ENCODE data around the gene DEGS2.

Gene DEGS2

DNA sequence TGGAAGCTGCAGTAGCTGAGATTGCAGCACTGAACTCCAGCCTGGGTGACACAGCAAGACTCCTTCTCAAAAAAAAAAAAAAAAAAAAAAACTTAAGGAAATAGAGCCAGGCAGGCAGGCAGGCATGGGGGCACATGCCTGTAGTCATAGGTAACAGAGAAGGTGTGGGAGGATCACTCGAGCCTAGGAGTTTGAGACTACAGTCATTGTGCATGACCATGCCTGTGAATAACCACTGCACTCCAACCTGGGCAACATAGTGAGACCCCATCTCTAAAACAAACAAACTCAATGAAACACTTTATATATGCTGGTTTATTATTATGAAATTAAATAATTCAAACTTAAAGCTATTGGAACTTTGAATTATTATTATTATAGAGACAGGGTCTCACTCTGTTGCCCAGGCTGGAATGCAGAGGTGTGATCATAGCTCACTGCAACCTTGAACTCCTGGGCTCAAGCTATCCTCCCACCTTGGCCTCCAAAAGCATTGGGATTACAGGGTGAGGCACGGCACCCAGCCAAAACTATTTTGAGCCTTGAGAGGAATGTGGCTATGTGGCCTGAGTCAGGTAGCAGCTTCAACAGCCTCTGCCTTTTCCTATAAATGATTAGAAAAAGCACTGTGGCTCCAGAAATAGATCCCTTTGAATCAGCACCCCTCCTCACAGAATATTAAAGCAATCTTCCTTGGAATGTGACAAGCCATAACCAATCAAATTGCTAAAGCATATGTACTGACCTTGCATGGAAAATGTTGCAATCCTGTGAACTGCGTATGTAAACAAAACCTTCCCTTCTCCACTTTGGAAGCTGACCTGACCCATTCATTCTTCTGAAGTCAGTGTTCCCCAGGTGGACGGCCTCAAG, 44.8 kb upstream of the DEGS2 start:
- no peak for TF ChIP-seq EZH2 (optimal IDR thresholded peaks at IDR 0.05; ENCODE audit: low read depth, low read length)
- no peak for TF ChIP-seq EZH2phosphoT487 (IDR thresholded peaks at IDR 0.05; ENCODE audit: low read length)
- TF ChIP-seq, protein P1, sequence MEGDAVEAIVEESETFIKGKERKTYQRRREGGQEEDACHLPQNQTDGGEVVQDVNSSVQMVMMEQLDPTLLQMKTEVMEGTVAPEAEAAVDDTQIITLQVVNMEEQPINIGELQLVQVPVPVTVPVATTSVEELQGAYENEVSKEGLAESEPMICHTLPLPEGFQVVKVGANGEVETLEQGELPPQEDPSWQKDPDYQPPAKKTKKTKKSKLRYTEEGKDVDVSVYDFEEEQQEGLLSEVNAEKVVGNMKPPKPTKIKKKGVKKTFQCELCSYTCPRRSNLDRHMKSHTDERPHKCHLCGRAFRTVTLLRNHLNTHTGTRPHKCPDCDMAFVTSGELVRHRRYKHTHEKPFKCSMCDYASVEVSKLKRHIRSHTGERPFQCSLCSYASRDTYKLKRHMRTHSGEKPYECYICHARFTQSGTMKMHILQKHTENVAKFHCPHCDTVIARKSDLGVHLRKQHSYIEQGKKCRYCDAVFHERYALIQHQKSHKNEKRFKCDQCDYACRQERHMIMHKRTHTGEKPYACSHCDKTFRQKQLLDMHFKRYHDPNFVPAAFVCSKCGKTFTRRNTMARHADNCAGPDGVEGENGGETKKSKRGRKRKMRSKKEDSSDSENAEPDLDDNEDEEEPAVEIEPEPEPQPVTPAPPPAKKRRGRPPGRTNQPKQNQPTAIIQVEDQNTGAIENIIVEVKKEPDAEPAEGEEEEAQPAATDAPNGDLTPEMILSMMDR (IDR thresholded peaks at IDR 0.05; ENCODE audit: low read length), result no peak
- no peaks in the 10 kb centered on the region for H3K4me1 ChIP-seq (ENCODE audit: low read length)

DNA sequence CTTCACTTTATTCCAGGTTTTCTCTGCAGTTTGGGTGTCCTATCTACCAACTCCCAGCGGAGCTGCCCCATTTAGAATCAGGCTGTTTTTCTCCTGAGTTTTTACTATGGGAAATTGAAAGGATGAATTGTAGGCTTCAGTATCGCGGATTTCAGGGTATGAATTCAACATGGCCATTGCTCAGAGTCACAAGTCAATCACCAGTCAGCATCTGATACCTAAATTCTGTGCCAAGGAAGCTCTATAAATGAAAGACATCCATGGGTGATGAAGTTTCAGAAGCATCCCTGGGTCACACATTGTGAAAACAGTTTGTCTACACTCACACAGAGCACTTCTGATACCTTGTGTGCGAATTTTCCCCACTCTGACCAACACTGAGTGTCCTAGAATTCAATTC, 43.7 kb upstream of the DEGS2 start:
- no peak overlapping the region for H2AFZ ChIP-seq (ENCODE audit: low read length)
- no peaks in the 10 kb centered on the region for H3K9me3 ChIP-seq (replicated peaks; ENCODE audit: insufficient read depth, low read length)
- TF ChIP-seq, protein P1 (IDR thresholded peaks at IDR 0.05; ENCODE audit: low read length), result no peak
- no peak for TF ChIP-seq EZH2 (optimal IDR thresholded peaks at IDR 0.05; ENCODE audit: low read depth, low read length)
- TF ChIP-seq EZH2phosphoT487 (IDR thresholded peaks at IDR 0.05; ENCODE audit: low read length), result no peak
- no peaks in the 10 kb centered on the region for H3K79me2 ChIP-seq (ENCODE audit: low read length)
- H3F3A ChIP-seq (ENCODE audit: insufficient read depth, low read length), result no peaks in the 10 kb centered on the region
- no peaks in the 10 kb centered on the region for H4K20me1 ChIP-seq (ENCODE audit: insufficient read depth, low read length)
- H3K27me3 ChIP-seq (replicated peaks; ENCODE audit: insufficient read depth, low read length), result no peaks in the 10 kb centered on the region
- H3K4me3 ChIP-seq (ENCODE audit: low read length), result no peak overlapping the region
- H3K4me1 ChIP-seq (ENCODE audit: low read length), result no peaks in the 10 kb centered on the region
- H3K9ac ChIP-seq (ENCODE audit: low read length), result no peak overlapping the region
- H3K27ac ChIP-seq (ENCODE audit: low read length), result no peak overlapping the region
- no peak overlapping the region for H3K4me2 ChIP-seq (ENCODE audit: low read depth, low read length)
- H3K9me2 ChIP-seq (replicated peaks; ENCODE audit: insufficient read depth, low read length), result no peaks in the 10 kb centered on the region
- DNase-seq, result no peak
- no peaks in the 10 kb centered on the region for H3K36me3 ChIP-seq (replicated peaks; ENCODE audit: insufficient read depth, low read length)

More for the DNA sequence above, 44.8 kb upstream of the DEGS2 start:
- H3K36me3 ChIP-seq (replicated peaks; ENCODE audit: insufficient read depth, low read length), result no peaks in the 10 kb centered on the region
- no peaks in the 10 kb centered on the region for H4K20me1 ChIP-seq (ENCODE audit: insufficient read depth, low read length)
- H3K4me2 ChIP-seq (ENCODE audit: low read depth, low read length), result no peak overlapping the region
- H3K79me2 ChIP-seq (ENCODE audit: low read length), result no peaks in the 10 kb centered on the region
- no peak overlapping the region for H3K4me3 ChIP-seq (ENCODE audit: low read length)
- H3K9ac ChIP-seq (ENCODE audit: low read length), result no peak overlapping the region
- H2AFZ ChIP-seq (ENCODE audit: low read length), result no peak overlapping the region
- no peak for DNase-seq
- H3K9me2 ChIP-seq (replicated peaks; ENCODE audit: insufficient read depth, low read length), result no peaks in the 10 kb centered on the region
- H3F3A ChIP-seq (ENCODE audit: insufficient read depth, low read length), result no peaks in the 10 kb centered on the region
- H3K9me3 ChIP-seq (replicated peaks; ENCODE audit: insufficient read depth, low read length), result no peaks in the 10 kb centered on the region
- H3K27me3 ChIP-seq (replicated peaks; ENCODE audit: insufficient read depth, low read length), result no peaks in the 10 kb centered on the region
- H3K27ac ChIP-seq (ENCODE audit: low read length), result no peak overlapping the region

DNA sequence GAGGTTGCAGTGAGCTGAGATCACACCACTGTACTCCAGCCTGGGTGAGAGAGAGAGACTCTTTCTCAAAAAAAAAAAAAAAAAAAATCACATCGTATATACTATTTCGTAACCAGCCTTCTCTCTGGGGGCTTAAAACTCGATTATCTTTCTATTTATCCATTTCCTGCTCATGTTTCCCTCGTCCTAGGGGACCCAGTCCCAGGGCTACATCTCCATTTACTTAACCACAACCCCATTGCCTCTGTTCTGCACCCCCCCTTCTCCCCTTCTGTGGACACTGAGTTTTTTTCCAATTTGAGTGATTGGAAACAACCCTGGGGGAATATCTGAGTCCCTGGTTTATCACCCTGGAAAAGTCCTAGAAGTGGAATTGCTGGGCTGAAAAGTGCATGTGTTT, 43.3 kb upstream of the DEGS2 start:
- no peaks in the 10 kb centered on the region for H3K4me1 ChIP-seq (ENCODE audit: low read length)
- H3K79me2 ChIP-seq (ENCODE audit: low read length), result no peaks in the 10 kb centered on the region
- no peaks in the 10 kb centered on the region for H3K27me3 ChIP-seq (replicated peaks; ENCODE audit: insufficient read depth, low read length)
- no peak overlapping the region for H2AFZ ChIP-seq (ENCODE audit: low read length)
- no peaks in the 10 kb centered on the region for H3K9me2 ChIP-seq (replicated peaks; ENCODE audit: insufficient read depth, low read length)
- H3K36me3 ChIP-seq (replicated peaks; ENCODE audit: insufficient read depth, low read length), result no peaks in the 10 kb centered on the region
- TF ChIP-seq, protein P1 (IDR thresholded peaks at IDR 0.05; ENCODE audit: low read length), result no peak
- no peak for TF ChIP-seq EZH2 (optimal IDR thresholded peaks at IDR 0.05; ENCODE audit: low read depth, low read length)
- no peak for TF ChIP-seq EZH2phosphoT487 (IDR thresholded peaks at IDR 0.05; ENCODE audit: low read length)
- no peak overlapping the region for H3K4me3 ChIP-seq (ENCODE audit: low read length)
- DNase-seq, result no peak
- no peaks in the 10 kb centered on the region for H4K20me1 ChIP-seq (ENCODE audit: insufficient read depth, low read length)
- H3K27ac ChIP-seq (ENCODE audit: low read length), result no peak overlapping the region
- H3F3A ChIP-seq (ENCODE audit: insufficient read depth, low read length), result no peaks in the 10 kb centered on the region
- H3K9me3 ChIP-seq (replicated peaks; ENCODE audit: insufficient read depth, low read length), result no peaks in the 10 kb centered on the region
- H3K4me2 ChIP-seq (ENCODE audit: low read depth, low read length), result no peak overlapping the region
- H3K9ac ChIP-seq (ENCODE audit: low read length), result no peak overlapping the region
